NCI-H69 (cell line): ENCODE measurements around the gene UBE2B.
A peak's percentile ranks its signal among the peaks of the same experiment; 100 is the strongest.
"Not testable (repeated sequence)": the region's sequence is repeated elsewhere in the genome, so short reads cannot be mapped to it uniquely, and the experiment has no call there.

Experiments
- DNase-seq: peaks from one replicate; lab custom pipeline; 2025; lab: John Stamatoyannopoulos, UW

The UBE2B gene

DNA sequence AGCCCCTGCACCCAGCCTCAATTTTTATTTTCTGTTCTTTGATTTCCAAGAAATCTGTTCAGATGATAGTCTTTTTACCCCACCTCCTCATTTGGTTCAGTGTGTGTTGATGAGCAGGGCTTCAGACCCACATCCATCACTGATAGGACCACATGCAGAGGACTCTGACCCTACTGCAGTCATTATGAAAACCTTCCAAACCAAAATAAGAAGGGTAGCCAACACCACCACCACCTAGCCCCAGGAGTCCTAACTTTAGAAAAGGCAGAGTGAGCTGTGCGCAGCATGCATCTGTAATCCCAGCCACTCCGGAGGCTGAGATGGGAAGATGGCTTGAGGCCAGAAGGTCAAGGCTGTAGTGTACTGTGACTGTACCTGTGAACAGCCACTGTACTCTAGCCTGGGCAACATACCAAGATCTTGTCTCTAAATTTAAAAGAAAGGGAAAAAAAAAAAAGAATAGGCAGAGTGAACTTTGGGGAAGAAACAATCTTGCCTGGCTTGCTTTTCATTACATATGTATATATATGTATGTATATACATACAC, 27.3 kb downstream of the UBE2B start:
- no peak for DNase-seq

DNA sequence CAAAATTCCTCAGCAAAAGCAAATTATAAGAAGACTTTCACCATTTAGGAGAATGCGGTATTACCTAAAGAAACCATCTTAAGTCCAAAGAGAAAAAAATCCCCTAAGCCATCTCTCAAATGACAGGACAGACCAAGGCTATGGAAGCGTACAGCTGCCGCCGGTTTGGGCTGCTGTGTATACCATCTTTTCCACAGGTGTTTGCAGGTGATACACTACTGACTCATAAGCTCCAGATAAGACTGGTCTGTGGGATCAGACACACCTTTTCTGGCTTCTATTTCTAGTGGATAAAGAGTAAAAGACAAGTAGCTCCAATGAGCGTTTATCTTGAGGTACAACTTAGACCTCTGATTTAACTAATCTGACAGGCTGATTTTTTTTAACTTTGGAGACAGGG, 32.6 kb downstream of the UBE2B start:
- no peak for DNase-seq

DNA sequence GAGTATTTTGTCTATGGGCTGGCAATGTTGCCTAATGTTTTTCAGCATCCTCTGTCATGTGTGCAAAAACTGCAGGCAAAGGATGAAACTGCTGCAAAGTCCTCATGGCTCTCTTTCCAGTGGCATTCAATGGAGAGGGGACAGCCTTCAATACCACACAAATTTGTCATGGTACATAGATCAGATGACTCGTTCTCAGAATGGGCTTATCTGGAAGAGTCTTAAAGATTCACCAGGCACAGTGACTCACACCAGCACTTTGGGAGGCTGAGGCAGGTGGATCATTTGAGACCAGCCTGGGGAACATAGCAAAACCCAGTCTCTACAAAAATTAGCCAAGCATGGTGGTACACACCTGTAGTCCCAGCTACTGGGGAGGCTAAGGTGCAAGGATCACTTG, 35.0 kb downstream of the UBE2B start:
- no peak for DNase-seq

DNA sequence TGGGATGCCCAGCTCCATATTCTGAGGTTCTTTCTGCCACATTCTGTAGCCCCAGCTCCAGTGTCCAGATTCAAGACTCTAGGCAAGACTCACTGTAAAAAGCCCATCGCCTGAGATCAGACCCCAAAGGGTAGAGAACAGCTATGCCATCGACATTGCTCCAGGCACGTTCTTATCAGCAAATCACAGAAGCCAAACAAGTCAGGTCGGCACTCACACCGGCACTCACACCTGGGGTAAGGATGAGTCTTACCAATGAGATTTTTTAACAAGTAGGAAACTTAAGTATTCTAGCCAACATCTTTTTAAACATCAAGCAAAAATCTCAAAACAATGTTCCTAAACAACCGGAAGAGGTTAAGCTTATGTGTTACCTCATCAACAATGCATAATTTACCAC, 38.0 kb downstream of the UBE2B start:
- DNase-seq = no peak

DNA sequence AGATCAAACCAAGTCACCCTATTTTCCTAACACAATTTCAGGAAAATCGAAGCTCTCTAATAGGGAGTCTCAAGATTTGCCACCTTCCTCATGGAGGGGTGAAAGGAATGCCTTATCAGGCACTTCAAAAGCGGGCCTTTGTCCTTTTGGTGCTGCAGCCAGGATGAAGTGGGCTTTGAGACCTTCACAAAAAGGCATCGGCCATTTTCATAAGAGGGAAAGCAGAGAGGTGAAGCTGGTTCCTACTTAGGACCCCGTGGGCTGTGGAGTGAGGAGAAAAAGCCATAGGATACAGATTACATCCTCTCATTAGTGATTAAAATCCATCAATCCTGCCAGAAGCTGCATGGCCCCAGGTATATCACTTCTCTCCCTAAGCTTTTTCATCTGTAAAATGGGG, 39.5 kb downstream of the UBE2B start:
- no peak for DNase-seq

DNA sequence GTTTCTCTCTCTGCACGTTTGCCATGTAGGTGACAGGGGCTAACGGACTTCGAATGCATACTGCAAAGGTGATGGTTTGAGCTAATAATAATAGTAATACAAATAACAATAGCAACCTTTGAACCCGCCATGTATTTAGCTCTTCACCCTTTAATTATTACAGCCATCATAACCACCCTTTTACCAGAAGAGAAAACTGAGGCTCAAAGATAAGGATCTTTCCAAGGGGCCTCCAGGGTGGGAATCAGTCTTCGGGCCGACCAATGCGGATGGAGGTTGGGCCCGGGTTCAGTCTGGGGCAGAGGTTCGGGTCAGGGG, 39.8 kb downstream of the UBE2B start:
- DNase-seq = no peak

DNA sequence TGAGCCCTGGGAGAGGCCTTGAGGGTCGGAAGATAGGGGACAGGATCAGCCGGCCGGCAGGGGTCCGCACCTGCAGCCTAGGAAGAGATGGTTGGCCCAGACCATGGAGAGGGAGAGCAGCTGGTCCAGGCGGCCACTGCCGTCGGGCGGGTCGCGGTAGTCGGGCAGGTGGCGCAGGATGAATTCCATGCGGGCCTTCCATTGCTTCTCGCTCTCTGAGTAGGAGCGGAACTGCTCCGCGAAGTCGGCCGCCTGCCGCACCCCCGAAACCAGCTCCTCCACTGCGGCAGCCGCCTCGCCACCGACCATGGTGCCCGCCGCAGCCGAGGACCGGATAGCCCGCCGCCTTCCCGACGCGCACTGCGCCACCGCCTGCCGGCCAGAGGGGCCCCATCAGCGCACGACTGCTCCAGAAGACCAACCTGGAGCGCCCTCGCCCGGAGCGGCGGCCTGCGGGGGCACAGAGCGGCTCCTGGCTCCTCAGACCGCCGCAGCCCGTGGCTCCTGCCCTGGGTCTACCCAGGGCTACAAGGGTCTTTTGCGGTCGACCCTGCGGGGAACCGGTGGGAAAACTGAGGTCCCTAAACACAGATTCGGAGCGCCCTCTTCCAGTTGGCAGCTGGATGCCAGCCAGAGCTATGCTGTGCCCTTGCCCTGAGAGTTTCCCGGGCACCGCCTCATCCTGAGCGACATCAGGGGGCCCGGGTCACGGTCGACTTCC, 40.3 kb downstream of the UBE2B start, which contains the start of gene CDKN2AIPNL:
Gene CDKN2AIPNL, minus strand, starts transcription at position 336 of the 721 bp plus-strand sequence. Its CDS starts 27 bp downstream, at position 309.
- DNase-seq = peak; percentile 95

DNA sequence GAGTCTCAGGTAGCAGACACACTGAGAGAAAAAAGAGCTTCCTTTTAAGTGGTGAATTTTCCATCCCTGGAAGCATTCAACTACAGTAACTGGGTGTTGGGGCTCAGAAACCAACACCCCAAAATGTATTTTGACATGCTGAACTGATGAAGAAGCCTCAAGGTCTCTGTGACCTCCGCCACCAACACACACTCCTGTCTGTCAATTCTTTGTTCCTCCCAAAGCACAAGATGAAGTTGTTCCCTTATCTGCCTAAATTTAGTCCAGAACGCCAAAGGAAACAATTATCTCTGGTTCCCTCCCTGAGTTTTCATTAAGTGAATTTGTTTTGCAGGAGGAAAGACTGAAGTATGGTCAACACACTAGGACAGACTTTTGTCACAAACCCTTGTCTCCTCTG, 41.7 kb downstream of the UBE2B start:
- DNase-seq = no peak

DNA sequence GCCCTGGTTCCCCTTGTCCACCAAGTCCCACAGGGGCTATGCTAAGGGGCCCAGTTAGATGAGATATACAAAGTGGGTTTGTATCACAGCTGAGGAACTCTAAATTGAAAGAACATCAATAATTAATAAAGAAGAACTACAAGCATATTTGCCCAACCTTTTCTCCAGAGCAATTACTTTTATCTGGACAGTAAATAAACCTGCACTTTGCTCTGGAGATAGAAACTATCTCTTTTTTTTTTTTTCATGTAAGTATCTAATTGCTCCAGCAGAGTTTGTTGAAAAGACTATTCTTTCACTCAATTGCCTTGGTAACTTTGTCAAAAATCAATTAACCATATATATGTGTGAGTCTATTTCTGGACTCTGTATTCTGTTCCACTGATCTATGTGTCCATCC, 46.3 kb downstream of the UBE2B start:
- no peak for DNase-seq

DNA sequence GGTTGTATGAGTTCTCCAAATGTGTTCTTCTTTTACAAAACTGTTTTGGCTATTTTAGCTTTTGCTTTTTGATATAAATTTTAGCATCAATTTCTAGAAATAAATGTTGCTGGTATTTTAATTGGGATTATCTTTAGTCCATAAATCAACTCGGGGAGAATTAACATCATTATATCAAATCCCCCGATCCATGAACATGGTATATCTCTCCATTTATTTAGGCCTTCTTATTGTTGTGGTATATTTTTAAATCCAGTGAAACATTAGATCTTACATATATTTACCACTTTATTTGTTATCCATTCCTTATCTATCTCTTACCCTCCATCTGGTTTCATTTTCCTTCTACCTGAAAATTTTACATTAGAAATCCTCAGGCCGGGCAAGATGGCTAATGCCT, 47.6 kb downstream of the UBE2B start:
- no peak for DNase-seq

DNA sequence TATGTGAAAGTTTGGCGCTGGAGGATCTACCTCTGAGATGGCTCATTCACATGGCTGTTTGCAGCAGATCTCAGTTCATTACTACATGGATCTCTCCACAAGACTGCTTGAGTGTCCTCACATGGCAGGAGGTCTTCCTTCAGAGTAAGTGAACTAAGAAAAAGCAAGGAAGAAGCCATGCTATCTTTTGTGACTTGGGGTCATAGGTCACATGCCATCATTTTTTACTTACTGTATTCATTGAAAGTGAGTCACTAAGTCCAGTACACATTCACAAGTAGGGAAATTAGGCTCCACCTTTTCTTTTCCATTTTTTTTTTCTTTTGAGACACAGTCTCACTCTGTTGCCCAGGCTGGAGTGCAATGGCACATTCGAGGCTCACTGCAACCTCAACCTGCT, 49.0 kb downstream of the UBE2B start:
- no peak for DNase-seq

DNA sequence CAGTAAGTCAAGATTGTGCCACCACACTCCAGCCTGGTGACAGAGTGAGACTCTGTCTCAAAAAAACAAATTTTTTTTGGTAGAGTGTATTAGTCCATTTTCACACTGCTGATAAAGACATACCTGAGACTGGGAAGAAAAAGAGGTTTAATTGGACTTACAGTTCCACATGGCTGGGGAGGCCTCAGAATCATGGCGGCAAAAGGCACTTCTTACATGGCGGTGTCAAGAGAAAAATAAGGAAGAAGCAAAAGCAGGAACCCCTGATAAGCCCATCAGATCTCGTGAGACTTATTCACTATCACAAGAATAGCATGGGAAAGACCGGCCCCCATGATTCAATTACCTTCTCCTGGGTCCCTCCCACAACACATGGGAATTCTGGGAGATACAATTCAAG, 49.7 kb downstream of the UBE2B start:
- not testable (repeated sequence) for DNase-seq

DNA sequence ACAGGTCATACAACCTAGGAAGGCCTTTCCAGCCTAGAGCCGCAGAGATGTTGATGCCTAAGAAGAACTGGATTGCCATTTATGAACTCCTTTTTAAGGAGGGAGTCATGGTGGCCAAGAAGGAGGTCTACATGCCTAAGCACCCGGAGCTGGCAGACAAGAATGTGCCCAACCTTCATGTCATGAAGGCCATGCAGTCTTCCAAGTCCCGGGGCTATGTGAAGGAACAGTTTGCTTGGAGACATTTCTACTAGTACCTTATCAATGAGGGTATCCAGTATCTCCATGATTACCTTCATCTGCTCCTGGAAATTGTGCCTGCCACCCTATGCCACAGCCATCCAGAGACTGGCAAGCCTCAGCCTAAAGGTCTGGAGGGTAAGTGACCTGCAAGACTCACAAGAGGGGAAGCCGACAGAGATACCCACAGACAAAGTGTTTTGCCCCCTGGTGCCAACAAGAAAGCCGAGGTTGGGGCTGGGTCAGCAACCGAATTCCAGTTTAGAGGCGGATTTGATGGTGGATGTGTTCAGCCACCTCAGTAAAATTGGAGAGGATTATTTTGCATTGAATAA, 51.5 kb downstream of the UBE2B start:
- no peak for DNase-seq

DNA sequence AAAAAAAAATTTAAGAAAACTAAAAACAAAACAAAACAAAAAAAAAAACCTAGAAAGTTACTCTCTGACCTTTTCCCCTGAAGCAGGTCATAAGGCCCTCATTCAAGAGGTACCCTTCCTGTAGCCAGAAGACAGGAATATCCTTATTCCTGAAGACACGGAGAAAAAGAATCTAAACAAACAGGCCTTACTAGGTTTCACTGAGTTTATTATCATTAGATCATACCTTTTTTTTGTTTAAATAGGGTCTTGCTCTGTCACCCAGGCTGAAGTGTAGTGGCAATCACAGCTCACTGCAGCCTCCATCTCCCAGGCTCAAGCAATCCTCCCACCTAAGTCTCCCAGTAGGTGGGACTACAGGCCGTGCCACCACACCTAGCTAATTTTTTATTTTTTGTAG, 52.0 kb downstream of the UBE2B start:
- DNase-seq = no peak

DNA sequence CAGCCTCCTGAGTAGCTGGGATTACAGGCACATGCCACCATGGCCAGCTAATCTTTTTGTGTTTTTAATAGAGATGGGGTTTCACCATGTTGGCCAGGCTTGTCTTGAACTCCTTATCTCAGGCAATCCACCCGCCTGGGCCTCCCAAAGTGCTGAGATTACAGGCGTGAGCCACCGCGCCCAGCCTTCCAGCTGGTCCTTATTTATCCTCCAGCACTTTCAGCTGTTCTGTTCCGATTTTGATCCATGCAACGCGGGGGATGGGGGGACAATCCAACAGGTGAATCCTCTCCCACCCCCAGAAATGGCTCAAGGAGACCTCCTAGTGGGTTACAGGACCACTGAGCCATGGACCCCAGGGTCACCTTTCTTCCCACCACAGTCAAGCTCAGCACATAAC, 55.0 kb downstream of the UBE2B start:
- DNase-seq = no peak

DNA sequence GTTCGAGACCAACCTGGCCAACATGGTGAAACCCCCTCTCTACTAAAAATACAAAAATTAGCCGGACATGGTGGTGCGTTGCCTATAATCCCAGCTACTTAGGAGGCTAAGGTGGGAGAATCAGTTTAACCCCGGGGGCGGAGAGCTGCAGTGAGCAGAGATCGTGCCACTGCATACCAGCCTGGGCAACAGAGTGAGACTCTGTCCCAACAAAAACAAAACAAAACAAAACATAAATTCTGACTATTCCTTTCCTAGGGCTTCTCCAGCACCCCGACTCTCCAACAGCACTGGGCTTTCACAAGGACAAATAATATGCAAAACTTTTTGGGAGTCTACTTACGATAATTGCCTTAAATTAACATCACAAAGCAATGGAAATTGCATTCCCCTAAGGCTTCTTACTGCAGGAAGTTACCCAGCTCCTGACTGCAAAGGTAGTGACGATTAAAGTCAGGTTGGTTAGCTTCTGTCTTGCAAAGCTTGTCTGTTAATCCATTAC, 56.2 kb downstream of the UBE2B start:
- no peak for DNase-seq

DNA sequence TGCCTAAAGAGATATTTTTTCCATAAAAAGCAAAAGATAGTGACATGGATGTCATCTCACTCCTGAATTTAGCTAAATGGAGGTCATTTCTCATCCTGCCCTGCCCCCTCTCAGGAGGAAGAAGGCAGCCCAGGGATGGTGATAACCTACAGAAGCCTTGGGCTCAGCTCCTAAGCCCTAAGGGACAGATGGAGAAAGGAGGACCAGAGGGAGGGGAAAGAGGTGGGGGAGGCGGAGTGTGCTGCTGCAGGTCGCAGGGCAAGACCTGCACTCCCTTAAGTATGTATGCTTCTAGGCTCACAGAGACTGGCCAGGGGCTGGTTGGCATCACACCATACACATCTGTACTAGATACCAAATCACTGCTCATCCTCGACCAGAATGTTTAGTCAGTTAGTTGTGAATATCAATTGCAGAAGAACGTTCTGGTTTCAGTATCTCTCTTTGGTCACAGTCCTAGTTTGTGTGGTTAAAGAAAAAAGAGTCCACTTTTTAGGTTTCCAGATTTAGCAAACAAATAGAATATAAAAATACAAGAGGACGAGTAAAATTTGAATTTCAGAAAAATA, 58.7 kb downstream of the UBE2B start:
- no peak for DNase-seq

DNA sequence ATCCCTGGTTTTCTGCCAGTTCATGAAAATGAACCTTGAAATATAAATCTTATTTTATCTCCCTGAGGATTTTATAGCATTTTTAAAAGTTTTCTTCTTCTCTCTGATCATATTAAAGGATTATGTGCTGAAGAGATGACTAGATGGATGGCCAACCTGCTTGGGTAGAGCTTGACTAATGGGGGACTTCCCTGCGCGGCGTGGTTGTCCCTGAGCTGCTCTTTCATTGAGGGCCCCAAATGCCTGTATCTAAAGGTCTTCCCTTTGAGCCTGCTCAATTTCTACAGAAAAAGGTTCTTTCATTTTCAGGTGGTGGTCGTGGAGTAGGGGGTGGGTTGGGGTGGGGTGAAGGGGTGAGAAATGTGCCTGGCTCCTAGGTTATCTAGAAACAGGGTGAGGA, 60.8 kb downstream of the UBE2B start:
- DNase-seq = no peak

DNA sequence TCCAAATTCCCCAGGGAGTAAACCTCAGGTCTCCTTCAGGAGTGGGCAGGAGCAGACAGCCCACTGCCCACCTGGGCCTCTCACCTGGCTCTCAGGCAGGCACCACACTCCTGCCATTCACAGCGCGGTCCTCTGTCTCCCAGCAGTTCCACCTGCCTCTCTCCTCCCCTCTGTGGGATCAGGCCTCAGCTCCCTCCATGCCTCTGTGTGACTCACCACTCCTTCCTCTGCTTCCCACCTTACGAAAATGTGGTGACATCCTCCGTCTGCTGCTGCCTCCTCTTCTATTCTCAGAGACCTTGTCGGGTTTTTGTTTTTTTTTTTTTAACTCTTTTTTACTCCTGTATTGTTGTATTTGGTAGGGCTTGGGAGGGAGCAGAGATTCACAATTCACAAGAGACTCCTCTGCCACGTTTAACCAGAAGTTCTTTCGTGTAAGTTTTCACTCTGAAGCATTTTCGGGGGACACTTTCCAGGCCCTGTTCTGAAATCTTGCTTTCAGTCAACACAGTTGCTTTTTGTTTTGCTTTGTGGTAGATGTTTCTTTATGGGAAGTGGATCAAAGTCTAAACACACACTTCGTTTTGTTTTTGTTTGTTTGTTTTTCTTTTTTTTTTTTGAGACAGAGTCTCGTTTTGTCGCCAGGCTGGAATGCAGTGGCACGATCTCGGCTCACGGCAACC, 61.4 kb downstream of the UBE2B start:
- DNase-seq = no peak

DNA sequence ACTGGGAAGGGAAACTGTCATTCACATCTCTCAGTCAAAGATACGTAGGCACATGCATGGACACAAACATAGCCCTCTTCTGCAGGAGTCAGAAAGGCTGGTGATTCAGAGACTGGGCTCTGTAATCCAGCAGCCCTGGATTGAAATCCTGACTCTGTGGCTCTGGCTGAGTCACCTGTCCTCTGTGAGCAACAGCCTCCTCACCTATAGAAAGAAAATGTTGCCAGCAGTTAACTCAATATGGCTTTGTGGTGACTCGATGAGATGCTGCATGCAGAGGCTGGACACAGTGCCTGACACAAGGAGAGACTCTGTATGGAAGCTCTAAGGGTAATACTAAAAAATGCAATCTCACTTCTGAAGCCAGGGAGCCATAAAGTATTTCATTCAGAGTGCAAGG, 64.2 kb downstream of the UBE2B start:
- no peak for DNase-seq

DNA sequence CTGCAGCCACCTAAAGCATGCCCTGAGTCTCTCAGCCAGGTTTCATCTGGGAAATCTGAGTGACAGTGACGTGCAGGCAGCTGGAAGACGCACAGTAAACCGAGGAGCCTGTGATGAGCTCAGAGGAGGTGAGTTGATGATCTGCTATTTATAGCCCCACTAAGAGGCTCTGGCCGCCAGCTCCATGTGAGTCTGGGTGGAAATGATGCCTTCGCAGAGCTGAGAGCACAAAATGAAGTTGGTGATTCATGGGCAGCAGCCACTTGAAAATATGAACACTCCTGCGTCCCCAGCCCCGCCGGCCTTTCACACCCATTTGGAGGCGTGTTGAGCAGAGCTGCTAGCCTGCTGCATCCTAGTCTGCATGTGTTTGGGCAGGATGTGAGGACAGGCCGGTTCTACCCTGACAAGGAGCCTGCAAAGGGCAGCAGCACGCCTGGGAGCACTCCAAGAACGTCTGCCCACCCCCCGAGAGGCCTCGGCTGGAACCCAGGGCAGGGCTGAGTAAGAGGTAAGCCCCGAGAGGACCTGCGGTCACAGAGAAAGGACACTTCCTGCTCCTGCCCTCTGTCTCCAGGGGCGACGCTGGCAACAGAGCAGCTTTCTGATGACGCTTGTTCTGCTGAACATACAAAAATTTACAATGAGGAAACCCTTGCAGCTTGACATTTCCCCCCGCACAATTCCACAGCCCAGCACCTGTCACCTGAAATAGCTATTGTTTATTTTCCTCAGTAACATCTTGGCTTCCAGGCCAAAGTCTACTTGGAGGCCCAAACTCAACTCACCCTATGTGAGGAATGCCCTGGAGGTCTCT, 65.4 kb downstream of the UBE2B start:
- DNase-seq = peak; percentile 54

DNA sequence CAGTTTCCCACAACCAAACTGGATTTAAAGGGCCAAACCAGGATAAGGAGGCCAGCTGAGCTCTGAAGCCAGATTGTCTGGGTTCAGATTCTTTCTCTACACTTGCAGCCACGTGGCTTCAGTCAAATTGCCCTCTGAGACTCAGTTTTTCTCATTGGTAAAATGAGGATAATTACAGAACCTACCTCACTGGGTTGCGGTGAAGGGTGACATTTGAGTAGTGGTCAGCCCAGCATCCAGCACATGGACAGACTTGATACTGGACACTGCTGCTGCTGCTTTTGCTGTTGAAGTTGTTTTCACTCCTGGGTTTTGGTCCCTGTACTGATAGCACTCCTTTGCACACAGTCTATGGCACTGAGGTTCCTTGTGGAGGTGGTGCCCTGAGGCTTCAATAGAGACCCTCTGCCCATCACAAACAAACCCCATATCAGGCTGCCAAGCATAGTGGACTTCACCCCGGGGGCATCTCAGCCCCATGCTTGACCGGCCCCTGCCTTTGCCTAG, 66.0 kb downstream of the UBE2B start:
- DNase-seq = no peak
